SK-N-SH treated with all-trans-retinoic acid at 6 μM for 48 hours (cell line): ENCODE measurements around the gene XRN2.

Experiments used
- ARNTL ChIP-seq: fragments of 450-650 bp; formaldehyde crosslinking; IDR thresholded peaks from 2 replicates; pipeline ENCODE4 v1.5.0; 2020; ENCODE audit warnings: low read depth, mild to moderate bottlenecking, moderate library complexity, borderline replicate concordance
- BACH2 ChIP-seq: fragments of 250-450 bp; sonication (Bioruptor Pico); IDR thresholded peaks from 2 replicates; pipeline ENCODE4 v1.9.0; 2021; ENCODE audit warnings: mild to moderate bottlenecking, borderline replicate concordance
- CSRNP3 ChIP-seq: fragments of 250-450 bp; sonication (Bioruptor Pico); IDR thresholded peaks from 2 replicates; pipeline ENCODE4 v1.5.1; 2021; ENCODE audit warnings: mild to moderate bottlenecking, moderate library complexity
- ESRRG ChIP-seq: fragments of 250-450 bp; sonication (Bioruptor Pico); IDR thresholded peaks from 2 replicates; pipeline ENCODE4 v1.6.1; 2021; ENCODE audit warnings: mild to moderate bottlenecking
- GLIS3 ChIP-seq: fragments of 250-450 bp; sonication (Bioruptor Pico); IDR thresholded peaks from 2 replicates; pipeline ENCODE4 v1.5.0; 2020; ENCODE audit warnings: mild to moderate bottlenecking, moderate library complexity
- ISL1 ChIP-seq: fragments of 250-450 bp; sonication (Bioruptor Pico); IDR thresholded peaks from 2 replicates; pipeline ENCODE4 v2.1.2; 2022; ENCODE audit warnings: mild to moderate bottlenecking, moderate library complexity
- PATZ1 ChIP-seq: fragments of 250-450 bp; sonication (Bioruptor Pico); IDR thresholded peaks from 2 replicates; pipeline ENCODE4 v1.8.0; 2020; ENCODE audit warnings: mild to moderate bottlenecking, moderate library complexity, borderline replicate concordance
- PPARA ChIP-seq: fragments of 250-450 bp; sonication (Bioruptor Pico); IDR thresholded peaks from 2 replicates; pipeline ENCODE4 v1.5.0; 2020; ENCODE audit warnings: mild to moderate bottlenecking, borderline replicate concordance
- SNAI2 ChIP-seq: fragments of 250-450 bp; sonication (Bioruptor Pico); IDR thresholded peaks from 2 replicates; pipeline ENCODE4 v1.5.0; 2020; ENCODE audit warnings: mild to moderate bottlenecking, moderate library complexity
- TCF4 ChIP-seq: fragments of 250-450 bp; sonication (Bioruptor Pico); IDR thresholded peaks from 2 replicates; pipeline ENCODE4 v1.8.0; 2021; ENCODE audit warnings: mild to moderate bottlenecking, moderate library complexity, borderline replicate concordance
- TSHZ2 ChIP-seq: fragments of 250-450 bp; sonication (Bioruptor Pico); IDR thresholded peaks from 2 replicates; pipeline ENCODE4 v1.5.0; 2020; ENCODE audit warnings: mild to moderate bottlenecking, moderate library complexity
- ZFP3 ChIP-seq: fragments of 250-450 bp; sonication (Bioruptor Pico); IDR thresholded peaks from 2 replicates; pipeline ENCODE4 v1.5.0; 2020; ENCODE audit warnings: mild to moderate bottlenecking, moderate library complexity
- ZFP30 ChIP-seq: fragments of 450-650 bp; formaldehyde crosslinking; IDR thresholded peaks from 2 replicates; pipeline ENCODE4 v1.5.0; 2022; ENCODE audit warnings: mild to moderate bottlenecking, moderate library complexity
- ZNF8 ChIP-seq: fragments of 450-650 bp; formaldehyde crosslinking; IDR thresholded peaks from 2 replicates; pipeline ENCODE4 v1.5.0; 2020; ENCODE audit warnings: mild to moderate bottlenecking, moderate library complexity

- no peak for TF ChIP-seq GLIS3
- no peak for TF ChIP-seq ESRRG
- no peak for TF ChIP-seq ISL1
- no peak for TF ChIP-seq ZFP3 (CRISPR knock-in tag)
- TF ChIP-seq ZFP30 (CRISPR knock-in tag) = no peak
- TF ChIP-seq BACH2 (CRISPR knock-in tag) = no peak
- no peak for TF ChIP-seq CSRNP3
- TF ChIP-seq PATZ1 (CRISPR knock-in tag) = no peak
- TF ChIP-seq ZNF8 (CRISPR knock-in tag) = no peak
- no peak for TF ChIP-seq ARNTL (CRISPR knock-in tag)
- no peak for TF ChIP-seq PPARA (CRISPR knock-in tag)
- no peak for TF ChIP-seq TSHZ2 (CRISPR knock-in tag)
- no peak for TF ChIP-seq TCF4 (CRISPR knock-in tag)
- TF ChIP-seq SNAI2 = no peak
Measured at GRCh38 chr20:21257192-21257591, 45.9 kb upstream of the XRN2 start.
